ENCODE measurements around the gene KDSR. TPM values are rescaled to one million over a fixed set of nuclear protein-coding genes. Genes with fewer than 3 reads are reported as not detected.

The KDSR gene
- total RNA-seq, 1 experiment from 2014 or later: 493 TPM

DNA sequence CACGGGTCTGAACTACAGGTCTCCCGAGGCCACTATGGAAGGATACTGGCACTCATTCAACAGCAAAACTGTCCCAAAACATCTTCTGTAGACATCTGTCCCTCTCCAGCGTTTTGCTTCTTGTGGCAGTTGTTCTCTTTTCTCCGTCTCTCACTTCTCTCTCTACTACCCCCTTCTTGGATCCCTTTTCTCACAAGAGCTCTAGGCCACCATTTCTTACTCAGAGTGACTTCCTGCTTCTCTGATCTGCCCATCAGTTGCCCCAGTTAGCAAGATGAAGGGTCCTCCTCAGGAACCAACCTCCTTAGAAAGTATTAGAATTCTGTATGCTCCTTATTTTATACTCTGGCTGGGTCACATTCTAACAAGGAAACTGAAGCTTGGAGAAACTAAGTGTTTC is 80.1 kb downstream of the KDSR start:
- no peak overlapping the region for H3K4me3 ChIP-seq (ENCODE audit: low read depth, low read length, poor library complexity, severe bottlenecking)
- POLR2A ChIA-PET (ENCODE audit: low non-redundant PET): no interaction called here
- H3K27ac ChIP-seq (ENCODE audit: low read depth, low read length, poor library complexity, severe bottlenecking): no peak overlapping the region
- no TSS peak for BruUV-seq (replicated peaks)
- H3K4me1 ChIP-seq (ENCODE audit: insufficient read depth, low read length, poor library complexity, severe bottlenecking): no peaks in the 10 kb centered on the region
- intact Hi-C loops (cut with micrococcal nuclease; ENCODE audit: unreplicated experiment): no loop called here
- CTCF ChIA-PET: no interaction called here
- H3K9me3 ChIP-seq (ENCODE audit: low read depth, low read length, poor library complexity, severe bottlenecking): no peaks in the 10 kb centered on the region
- H3K27me3 ChIP-seq (replicated peaks; ENCODE audit: insufficient read depth, low read depth, low read length, poor library complexity): no peaks in the 10 kb centered on the region
- H3K36me3 ChIP-seq (ENCODE audit: insufficient read depth, low read length, poor library complexity, severe bottlenecking): no peaks in the 10 kb centered on the region
- TF ChIP-seq EZH2 (IDR thresholded peaks at IDR 0.05; ENCODE audit: borderline replicate concordance, low read depth, low read length, poor library complexity, severe bottlenecking) (no peak), CTCF (conservative IDR thresholded peaks at IDR 0.05; ENCODE audit: low read depth, low read length) (no peak)
- DNase-seq (ENCODE audit: low spot score): no peak

DNA sequence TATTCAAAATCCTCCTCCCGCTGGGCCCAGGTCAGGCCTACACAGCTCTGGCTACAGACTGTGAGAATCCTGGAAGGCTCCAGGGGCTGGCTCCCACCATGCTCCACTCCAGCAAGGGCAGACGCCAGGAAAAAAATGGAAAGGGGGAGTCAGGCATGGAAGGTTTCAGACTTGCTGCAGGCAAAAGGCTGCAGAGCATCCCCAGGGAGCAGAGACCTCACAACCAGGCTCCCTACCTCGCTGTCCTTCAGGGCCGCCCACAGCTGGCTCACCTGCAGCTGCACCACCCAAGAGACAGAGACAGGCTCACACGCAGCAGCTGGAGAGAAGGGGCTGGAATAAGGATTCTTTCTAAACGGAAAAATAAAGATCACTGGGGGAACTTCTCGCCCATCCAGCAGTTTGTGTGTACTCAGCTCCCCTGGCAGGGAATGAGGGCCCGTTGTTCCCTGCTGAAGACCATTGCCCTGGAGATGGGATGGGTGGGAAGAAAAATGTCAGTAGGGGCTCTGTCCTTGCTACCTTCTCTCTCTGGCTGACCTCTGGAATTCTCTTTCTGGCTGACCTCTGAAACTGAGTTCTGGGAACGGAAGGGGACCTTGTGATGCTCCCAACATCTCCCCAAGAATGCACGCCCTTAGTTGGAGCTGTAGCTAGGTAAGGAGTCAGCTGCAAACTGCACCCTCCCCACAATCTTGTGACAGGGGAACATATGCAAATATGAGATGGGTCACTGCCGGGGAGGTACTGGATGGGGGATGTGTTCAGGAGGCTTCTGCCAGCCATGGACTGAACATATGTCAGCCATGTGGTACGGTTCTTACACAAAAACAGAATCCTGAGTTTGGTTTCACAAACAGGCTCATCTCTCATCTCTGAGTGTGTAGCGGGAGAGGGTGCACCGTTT is 81.9 kb downstream of the KDSR start:
- Histone ChIP-seq H3K27me3 (replicated peaks; ENCODE audit: insufficient read depth, low read depth, low read length, poor library complexity) (no peaks in the 10 kb centered on the region), H3K36me3 (ENCODE audit: insufficient read depth, low read length, poor library complexity, severe bottlenecking) (no peaks in the 10 kb centered on the region), H3K27ac (ENCODE audit: low read depth, low read length, poor library complexity, severe bottlenecking) (no peak overlapping the region), H3K4me1 (ENCODE audit: insufficient read depth, low read length, poor library complexity, severe bottlenecking) (no peaks in the 10 kb centered on the region), H3K9me3 (ENCODE audit: low read depth, low read length, poor library complexity, severe bottlenecking) (no peaks in the 10 kb centered on the region), H3K4me3 (ENCODE audit: low read depth, low read length, poor library complexity, severe bottlenecking) (no peak overlapping the region)
- POLR2A ChIA-PET (ENCODE audit: low non-redundant PET): no interaction called here
- no peak for DNase-seq (ENCODE audit: low spot score)
- no TSS peak for BruUV-seq (replicated peaks)
- CTCF ChIA-PET: no interaction called here
- intact Hi-C loops (cut with micrococcal nuclease; ENCODE audit: unreplicated experiment): no loop called here
- no peak for TF ChIP-seq CTCF (conservative IDR thresholded peaks at IDR 0.05; ENCODE audit: low read depth, low read length)
- TF ChIP-seq EZH2 (IDR thresholded peaks at IDR 0.05; ENCODE audit: borderline replicate concordance, low read depth, low read length, poor library complexity, severe bottlenecking): no peak

DNA sequence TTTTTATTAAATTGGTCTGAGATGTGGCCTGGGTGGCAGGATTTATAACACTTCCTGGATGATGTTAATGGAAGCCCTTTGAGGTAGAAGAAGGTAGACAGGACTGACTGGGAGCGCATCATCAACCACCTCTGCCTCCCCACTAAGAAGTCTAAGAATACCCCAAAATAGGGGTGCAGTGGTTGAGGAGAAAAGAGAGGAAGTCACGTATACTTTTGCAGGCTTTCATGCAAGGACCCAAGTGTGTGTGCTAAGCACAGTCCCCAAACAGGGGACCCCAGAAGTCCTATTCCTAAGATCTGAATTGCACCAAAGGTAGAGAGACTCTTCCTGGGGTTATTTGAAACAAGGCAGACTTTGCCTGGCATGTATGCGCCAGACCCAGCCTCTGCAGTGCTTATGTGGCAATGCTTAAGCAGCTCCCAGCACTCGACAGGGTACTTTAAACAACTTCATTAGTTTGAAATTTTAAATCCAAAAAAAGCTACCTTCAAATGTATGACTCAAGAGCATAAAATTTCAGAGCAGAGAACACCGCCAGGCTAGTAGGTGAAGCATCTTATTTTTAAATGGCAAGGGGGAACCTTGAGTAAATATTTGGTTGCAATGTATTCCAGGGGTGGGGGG is 82.7 kb downstream of the KDSR start:
- intact Hi-C loops (cut with micrococcal nuclease; ENCODE audit: unreplicated experiment): no loop called here
- Histone ChIP-seq H3K4me1 (ENCODE audit: insufficient read depth, low read length, poor library complexity, severe bottlenecking) (no peaks in the 10 kb centered on the region), H3K27ac (ENCODE audit: low read depth, low read length, poor library complexity, severe bottlenecking) (no peak overlapping the region), H3K4me3 (ENCODE audit: low read depth, low read length, poor library complexity, severe bottlenecking) (no peak overlapping the region), H3K27me3 (replicated peaks; ENCODE audit: insufficient read depth, low read depth, low read length, poor library complexity) (no peaks in the 10 kb centered on the region), H3K9me3 (ENCODE audit: low read depth, low read length, poor library complexity, severe bottlenecking) (no peaks in the 10 kb centered on the region), H3K36me3 (ENCODE audit: insufficient read depth, low read length, poor library complexity, severe bottlenecking) (no peaks in the 10 kb centered on the region)
- BruUV-seq (replicated peaks): no TSS peak
- no peak for DNase-seq (ENCODE audit: low spot score)
- POLR2A ChIA-PET (ENCODE audit: low non-redundant PET): no interaction called here
- CTCF ChIA-PET: no interaction called here
- TF ChIP-seq EZH2 (IDR thresholded peaks at IDR 0.05; ENCODE audit: borderline replicate concordance, low read depth, low read length, poor library complexity, severe bottlenecking): no peak
- TF ChIP-seq CTCF (conservative IDR thresholded peaks at IDR 0.05; ENCODE audit: low read depth, low read length): no peak
